H9 (cell line): ENCODE results near the gene SPPL3. TPM values are rescaled to one million over a fixed set of nuclear protein-coding genes. Genes with fewer than 3 reads are reported as not detected.

ENCODE experiments used
- DNase-seq: peaks from one replicate; pipeline ENCODE4 v3.0.0-alpha.2; 2017
- H2AFZ ChIP-seq: one replicate; pipeline ENCODE4 v1.6.1; 2013; ENCODE audit warnings: mild to moderate bottlenecking, low read length, control low read depth, moderate library complexity
- H2AK5ac ChIP-seq: 2 replicates; pipeline ENCODE4 v1.6.1; 2013; ENCODE audit warnings: low read length, control low read depth, mixed read lengths; ENCODE audit not compliant: insufficient read length
- H2BK120ac ChIP-seq: one replicate; pipeline ENCODE4 v1.6.1; 2013; ENCODE audit warnings: low read depth, mild to moderate bottlenecking, low read length, control low read depth, inconsistent platforms; ENCODE audit not compliant: poor library complexity, severe bottlenecking
- H2BK12ac ChIP-seq: 2 replicates; pipeline ENCODE4 v1.6.1; 2013; ENCODE audit warnings: low read length, control low read depth, mixed read lengths, low read depth; ENCODE audit not compliant: insufficient read length
- H2BK15ac ChIP-seq: 2 replicates; pipeline ENCODE4 v1.6.1; 2013; ENCODE audit warnings: low read depth, low read length, control low read depth
- H2BK20ac ChIP-seq: one replicate; pipeline ENCODE4 v1.6.1; 2013; ENCODE audit warnings: low read depth, mild to moderate bottlenecking, low read length, control low read depth, inconsistent platforms; ENCODE audit not compliant: poor library complexity, severe bottlenecking
- H2BK5ac ChIP-seq: 2 replicates; pipeline ENCODE4 v1.6.1; 2013; ENCODE audit warnings: low read length, control low read depth, mixed read lengths; ENCODE audit not compliant: insufficient read length
- H3K14ac ChIP-seq: 2 replicates; pipeline ENCODE4 v1.6.1; 2013; ENCODE audit warnings: low read length, control low read depth; ENCODE audit not compliant: insufficient read depth
- H3K18ac ChIP-seq: 2 replicates; pipeline ENCODE4 v1.6.1; 2013; ENCODE audit warnings: low read depth, mild to moderate bottlenecking, mixed read lengths, low read length, control low read depth; ENCODE audit not compliant: insufficient read length
- H3K23ac ChIP-seq: 2 replicates; pipeline ENCODE4 v1.6.1; 2013; ENCODE audit warnings: low read length, control low read depth, mixed read lengths, low read depth; ENCODE audit not compliant: insufficient read length
- H3K23me2 ChIP-seq: 2 replicates; pipeline ENCODE4 v1.6.1; 2013; ENCODE audit warnings: low read depth, mild to moderate bottlenecking, mixed read lengths, low read length, control low read depth; ENCODE audit not compliant: insufficient read length, poor library complexity, severe bottlenecking
- H3K27ac ChIP-seq: 2 replicates; pipeline ENCODE4 v1.5.1; 2013; ENCODE audit warnings: low read length, control low read depth, mixed read lengths, low read depth; ENCODE audit not compliant: insufficient read length
- H3K27me3 ChIP-seq: 2 replicates; pipeline ENCODE4 v1.6.1; 2013; ENCODE audit warnings: low read length, control low read depth, inconsistent platforms; ENCODE audit not compliant: insufficient read depth
- H3K4ac ChIP-seq: 2 replicates; pipeline ENCODE4 v1.6.1; 2013; ENCODE audit warnings: low read depth, mild to moderate bottlenecking, control low read depth, inconsistent platforms, low read length, moderate library complexity
- H3K4me1 ChIP-seq: 2 replicates; pipeline ENCODE4 v1.6.1; 2013; ENCODE audit warnings: low read length, control low read depth, inconsistent platforms; ENCODE audit not compliant: insufficient read depth
- H3K4me2 ChIP-seq: 2 replicates; pipeline ENCODE4 v1.6.1; 2013; ENCODE audit warnings: low read length, control low read depth, mixed read lengths; ENCODE audit not compliant: insufficient read length, insufficient read depth
- H3K56ac ChIP-seq: 2 replicates; pipeline ENCODE4 v1.6.1; 2013; ENCODE audit warnings: low read depth, mild to moderate bottlenecking, mixed read lengths, low read length, control low read depth; ENCODE audit not compliant: insufficient read length
- H3K79me1 ChIP-seq: 2 replicates; pipeline ENCODE4 v1.6.1; 2013; ENCODE audit warnings: low read depth, mild to moderate bottlenecking, moderate library complexity, low read length, control low read depth, inconsistent platforms; ENCODE audit not compliant: insufficient read depth, poor library complexity, severe bottlenecking
- H3K79me2 ChIP-seq: 2 replicates; pipeline ENCODE4 v1.6.1; 2013; ENCODE audit warnings: low read length, control low read depth, inconsistent platforms; ENCODE audit not compliant: insufficient read depth
- H3K9ac ChIP-seq: 2 replicates; pipeline ENCODE4 v1.6.1; 2013; ENCODE audit warnings: low read length, control low read depth, mixed read lengths; ENCODE audit not compliant: insufficient read length; ENCODE audit errors: extremely low read depth
- H3K9me3 ChIP-seq: one replicate; pipeline ENCODE4 v1.6.1; 2013; ENCODE audit warnings: low read depth, low read length, inconsistent platforms; ENCODE audit not compliant: control insufficient read depth
- H3T11ph ChIP-seq: one replicate; pipeline ENCODE4 v1.6.1; 2013; ENCODE audit warnings: mild to moderate bottlenecking, low read length, control low read depth, inconsistent platforms
- H4K20me1 ChIP-seq: one replicate; pipeline ENCODE4 v1.6.1; 2013; ENCODE audit not compliant: control insufficient read depth, insufficient read length, insufficient read depth
- H4K5ac ChIP-seq: 2 replicates; pipeline ENCODE4 v1.6.1; 2013; ENCODE audit warnings: low read depth, mild to moderate bottlenecking, mixed read lengths, low read length, control low read depth; ENCODE audit not compliant: insufficient read length
- H4K8ac ChIP-seq: replicated peaks from 2 replicates; pipeline ENCODE4 v1.6.1; 2013; ENCODE audit warnings: low read length, control low read depth, mixed read lengths, low read depth; ENCODE audit not compliant: insufficient read length
- H4K91ac ChIP-seq: 2 replicates; pipeline ENCODE4 v1.6.1; 2013; ENCODE audit warnings: low read depth, mild to moderate bottlenecking, moderate library complexity, mixed read lengths, low read length, control low read depth; ENCODE audit not compliant: insufficient read length
- H3K27ac Mint-ChIP-seq, 3 experiments: 2 replicates in 2 of 3; 3 replicates in 1 of 3; pipeline ENCODE4 v1.8.0; 2020 to 2021; ENCODE audit warnings: mixed read lengths in 3 of 3, mild to moderate bottlenecking in 1 of 3, moderate library complexity in 1 of 3
- H3K27me3 Mint-ChIP-seq: 2 replicates; pipeline ENCODE4 v1.8.0; 2021; ENCODE audit warnings: low read depth, mild to moderate bottlenecking, moderate library complexity, mixed read lengths
- H3K36me3 Mint-ChIP-seq, 3 experiments: 2 replicates in 2 of 3; 3 replicates in 1 of 3; pipeline ENCODE4 v1.8.0; 2020 to 2021; ENCODE audit warnings: low read depth in 3 of 3, mixed read lengths in 3 of 3; ENCODE audit not compliant: insufficient read depth in 1 of 3
- H3K4me1 Mint-ChIP-seq, 2 experiments: 2 replicates each; pipeline ENCODE4 v1.8.0; 2020; ENCODE audit warnings: mixed read lengths in 2 of 2
- H3K4me3 Mint-ChIP-seq, 2 experiments: 2 replicates in 1 of 2; 3 replicates in 1 of 2; pipeline ENCODE4 v1.8.0; 2020 to 2021; ENCODE audit warnings: mild to moderate bottlenecking in 2 of 2, mixed read lengths in 2 of 2, moderate library complexity in 1 of 2
- H3K9me3 Mint-ChIP-seq, 2 experiments: 2 replicates in 1 of 2; 3 replicates in 1 of 2; pipeline ENCODE4 v1.8.0; 2020; ENCODE audit warnings: mild to moderate bottlenecking in 2 of 2, mixed read lengths in 2 of 2, moderate library complexity in 1 of 2
- WGBS: extraction: QIAGEN DNeasy Blood & Tissue Kit; methylation state at CpG from one replicate; pipeline ENCODE4 v1.1.7; 2013; ENCODE audit warnings: missing lambda C conversion rate, low lambda C conversion rate, mixed read lengths; ENCODE audit not compliant: insufficient read length; ENCODE audit errors: extremely low coverage; 5-methylcytosine and 5-hydroxymethylcytosine counted together
- total RNA-seq: library from RNA; stranded (reverse); gene quantifications from 2 replicates; pipeline ENCODE4 v1.2.1, GENCODE V29; 2021
- TF ChIP-seq, protein P1 (sequence below): fragments of 200-600 bp; sonication (generic); conservative IDR thresholded peaks from 3 replicates; pipeline ENCODE4 v1.8.0; 2021; ENCODE audit warnings: antibody characterized with exemption, mild to moderate bottlenecking

Gene SPPL3
- total RNA-seq, 1 experiment from 2014 or later, result 46.3 TPM

DNA sequence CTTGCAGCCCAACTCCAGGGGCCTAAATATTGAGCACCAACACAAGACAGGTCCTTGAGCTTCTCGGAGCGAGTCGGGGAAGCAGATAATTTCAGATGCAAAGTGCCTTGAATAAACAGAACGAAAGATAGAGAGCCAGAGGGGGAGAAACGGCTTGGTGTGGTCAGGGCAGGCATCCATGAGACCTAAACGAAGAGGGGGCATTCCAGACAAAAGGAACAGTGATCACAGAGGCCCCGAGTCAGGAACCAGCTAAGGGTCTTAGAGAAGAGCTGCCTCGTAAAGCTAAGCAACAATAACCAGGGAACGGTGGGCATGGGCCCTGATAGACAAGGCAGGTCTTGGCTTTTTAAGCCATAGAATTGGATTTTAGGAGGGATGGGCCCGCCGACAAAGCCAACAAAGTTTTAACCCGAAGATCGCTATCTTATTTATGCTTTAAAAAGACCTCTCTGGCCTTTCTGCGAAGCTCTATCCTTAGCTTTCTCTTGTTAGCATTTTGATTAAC is 179.0 kb downstream of the SPPL3 start:
- no peaks in the 10 kb centered on the region for H3K27me3 ChIP-seq
- no peak overlapping the region for H2BK12ac ChIP-seq
- H3K4me2 ChIP-seq, result peak overlapping the region; percentile 73
- H2BK120ac ChIP-seq, result no peak overlapping the region
- Mint-ChIP-seq H3K36me3 (peaks cover 15 to 52% (median 48%) of the 10 kb centered on the region in 3 experiments), H3K27me3 (peaks cover 7% of the 10 kb centered on the region; the same call in 1 of the 2 replicates), H3K4me1 (peaks cover 14 to 17% of the 10 kb centered on the region in 2 experiments), H3K4me3 (peak overlapping the region; percentile 79 to 86), H3K27ac (peak overlapping the region in 2 of 3 experiments; percentile 52 to 74; a peak in 1 of 7 replicates), H3K9me3 (no peaks in the 10 kb centered on the region; a peak in 1 of 5 replicates)
- no peak overlapping the region for H3T11ph ChIP-seq
- no peaks in the 10 kb centered on the region for H3K9me3 ChIP-seq
- H3K14ac ChIP-seq, result no peak overlapping the region
- H4K8ac ChIP-seq, result no peak overlapping the region
- no peak overlapping the region for H2BK15ac ChIP-seq
- H3K79me1 ChIP-seq, result no peaks in the 10 kb centered on the region
- H3K27ac ChIP-seq, result no peak overlapping the region
- H3K23ac ChIP-seq, result no peak overlapping the region
- H4K20me1 ChIP-seq, result no peaks in the 10 kb centered on the region
- no peak overlapping the region for H4K91ac ChIP-seq
- no peak for DNase-seq
- H3K23me2 ChIP-seq, result peaks cover 5% of the 10 kb centered on the region
- H3K56ac ChIP-seq, result no peak overlapping the region
- H2AFZ ChIP-seq, result no peak overlapping the region
- H2BK20ac ChIP-seq, result no peak overlapping the region
- no CpG with 5 or more reads among the region's 14 CpGs for WGBS
- no peak overlapping the region for H3K9ac ChIP-seq
- no peak overlapping the region for H4K5ac ChIP-seq
- no peaks in the 10 kb centered on the region for H3K4me1 ChIP-seq
- no peak overlapping the region for H2BK5ac ChIP-seq
- H2AK5ac ChIP-seq, result no peak overlapping the region
- TF ChIP-seq, protein P1, sequence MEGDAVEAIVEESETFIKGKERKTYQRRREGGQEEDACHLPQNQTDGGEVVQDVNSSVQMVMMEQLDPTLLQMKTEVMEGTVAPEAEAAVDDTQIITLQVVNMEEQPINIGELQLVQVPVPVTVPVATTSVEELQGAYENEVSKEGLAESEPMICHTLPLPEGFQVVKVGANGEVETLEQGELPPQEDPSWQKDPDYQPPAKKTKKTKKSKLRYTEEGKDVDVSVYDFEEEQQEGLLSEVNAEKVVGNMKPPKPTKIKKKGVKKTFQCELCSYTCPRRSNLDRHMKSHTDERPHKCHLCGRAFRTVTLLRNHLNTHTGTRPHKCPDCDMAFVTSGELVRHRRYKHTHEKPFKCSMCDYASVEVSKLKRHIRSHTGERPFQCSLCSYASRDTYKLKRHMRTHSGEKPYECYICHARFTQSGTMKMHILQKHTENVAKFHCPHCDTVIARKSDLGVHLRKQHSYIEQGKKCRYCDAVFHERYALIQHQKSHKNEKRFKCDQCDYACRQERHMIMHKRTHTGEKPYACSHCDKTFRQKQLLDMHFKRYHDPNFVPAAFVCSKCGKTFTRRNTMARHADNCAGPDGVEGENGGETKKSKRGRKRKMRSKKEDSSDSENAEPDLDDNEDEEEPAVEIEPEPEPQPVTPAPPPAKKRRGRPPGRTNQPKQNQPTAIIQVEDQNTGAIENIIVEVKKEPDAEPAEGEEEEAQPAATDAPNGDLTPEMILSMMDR, result no peak
- 0 out of 2 replicates have a peak, but pooled peaks cover 2% of the 10 kb centered on the region for H3K79me2 ChIP-seq
- H3K4ac ChIP-seq, result no peak overlapping the region
- no peak overlapping the region for H3K18ac ChIP-seq
